Kidney epithelial cell (primary cell): ENCODE data around the gene C7orf33. TPM values are rescaled to one million over a fixed set of nuclear protein-coding genes. Genes with fewer than 3 reads are reported as not detected.

ENCODE experiments used
- DNase-seq: peaks from one replicate; pipeline ENCODE4 v3.0.0-alpha.2; 2010; ENCODE audit warnings: low read depth
- H3K27me3 ChIP-seq: 2 replicates; pipeline ENCODE4 v1.6.0; 2011; ENCODE audit warnings: low read length; ENCODE audit not compliant: control insufficient read depth, insufficient read depth
- H3K36me3 ChIP-seq: 2 replicates; pipeline ENCODE4 v1.5.1; 2011; ENCODE audit warnings: low read length; ENCODE audit not compliant: control insufficient read depth, insufficient read depth
- H3K4me3 ChIP-seq: 2 replicates; pipeline ENCODE4 v1.5.1; 2011; ENCODE audit warnings: low read depth, mild to moderate bottlenecking, control low read depth, low read length
- CTCF ChIP-seq: IDR thresholded peaks from 2 replicates; pipeline ENCODE4 v1.5.1; 2011; ENCODE audit warnings: mild to moderate bottlenecking, moderate library complexity, low read length, control low read depth, inconsistent platforms; ENCODE audit not compliant: insufficient read depth, poor library complexity, severe bottlenecking
- total RNA-seq: library from RNA; depleted of rRNA; stranded (reverse); fragments of >200 nt; gene quantifications from 2 replicates; pipeline ENCODE4 v1.2.3, GENCODE V29; 2015

The C7orf33 gene
- total RNA-seq, 1 donor from 2014 or later: not detected

GRCh38 chr7:148624735-148625134 is 34.2 kb downstream of the C7orf33 start:
- H3K36me3 ChIP-seq: no peaks in the 10 kb centered on the region
- no peaks in the 10 kb centered on the region for H3K27me3 ChIP-seq
- H3K4me3 ChIP-seq: no peak overlapping the region
- DNase-seq: no peak
- no peak for TF ChIP-seq CTCF

- H3K4me3 ChIP-seq: no peak overlapping the region
- no peaks in the 10 kb centered on the region for H3K27me3 ChIP-seq
- no peak for TF ChIP-seq CTCF
- H3K36me3 ChIP-seq: no peaks in the 10 kb centered on the region
- no peak for DNase-seq
These were observed 34.8 kb downstream of the C7orf33 start for GRCh38 chr7:148625342-148625741.

GRCh38 chr7:148626828-148627227 is 36.3 kb downstream of the C7orf33 start:
- no peaks in the 10 kb centered on the region for H3K27me3 ChIP-seq
- DNase-seq: no peak
- no peaks in the 10 kb centered on the region for H3K36me3 ChIP-seq
- TF ChIP-seq CTCF: no peak
- H3K4me3 ChIP-seq: no peak overlapping the region

GRCh38 chr7:148628011-148628410 is 37.4 kb downstream of the C7orf33 start:
- DNase-seq: no peak
- H3K4me3 ChIP-seq: no peak overlapping the region
- H3K27me3 ChIP-seq: no peaks in the 10 kb centered on the region
- H3K36me3 ChIP-seq: no peaks in the 10 kb centered on the region
- no peak for TF ChIP-seq CTCF

GRCh38 chr7:148630078-148630477 is 39.5 kb downstream of the C7orf33 start:
- DNase-seq: no peak
- no peaks in the 10 kb centered on the region for H3K36me3 ChIP-seq
- no peak for TF ChIP-seq CTCF
- H3K4me3 ChIP-seq: no peak overlapping the region
- no peaks in the 10 kb centered on the region for H3K27me3 ChIP-seq

GRCh38 chr7:148633761-148634160 is 43.2 kb downstream of the C7orf33 start:
- Histone ChIP-seq H3K27me3 (no peaks in the 10 kb centered on the region), H3K4me3 (no peak overlapping the region), H3K36me3 (no peaks in the 10 kb centered on the region)
- TF ChIP-seq CTCF: no peak
- no peak for DNase-seq
